ENCODE measurements around the gene PDLIM7.

The PDLIM7 gene

DNA sequence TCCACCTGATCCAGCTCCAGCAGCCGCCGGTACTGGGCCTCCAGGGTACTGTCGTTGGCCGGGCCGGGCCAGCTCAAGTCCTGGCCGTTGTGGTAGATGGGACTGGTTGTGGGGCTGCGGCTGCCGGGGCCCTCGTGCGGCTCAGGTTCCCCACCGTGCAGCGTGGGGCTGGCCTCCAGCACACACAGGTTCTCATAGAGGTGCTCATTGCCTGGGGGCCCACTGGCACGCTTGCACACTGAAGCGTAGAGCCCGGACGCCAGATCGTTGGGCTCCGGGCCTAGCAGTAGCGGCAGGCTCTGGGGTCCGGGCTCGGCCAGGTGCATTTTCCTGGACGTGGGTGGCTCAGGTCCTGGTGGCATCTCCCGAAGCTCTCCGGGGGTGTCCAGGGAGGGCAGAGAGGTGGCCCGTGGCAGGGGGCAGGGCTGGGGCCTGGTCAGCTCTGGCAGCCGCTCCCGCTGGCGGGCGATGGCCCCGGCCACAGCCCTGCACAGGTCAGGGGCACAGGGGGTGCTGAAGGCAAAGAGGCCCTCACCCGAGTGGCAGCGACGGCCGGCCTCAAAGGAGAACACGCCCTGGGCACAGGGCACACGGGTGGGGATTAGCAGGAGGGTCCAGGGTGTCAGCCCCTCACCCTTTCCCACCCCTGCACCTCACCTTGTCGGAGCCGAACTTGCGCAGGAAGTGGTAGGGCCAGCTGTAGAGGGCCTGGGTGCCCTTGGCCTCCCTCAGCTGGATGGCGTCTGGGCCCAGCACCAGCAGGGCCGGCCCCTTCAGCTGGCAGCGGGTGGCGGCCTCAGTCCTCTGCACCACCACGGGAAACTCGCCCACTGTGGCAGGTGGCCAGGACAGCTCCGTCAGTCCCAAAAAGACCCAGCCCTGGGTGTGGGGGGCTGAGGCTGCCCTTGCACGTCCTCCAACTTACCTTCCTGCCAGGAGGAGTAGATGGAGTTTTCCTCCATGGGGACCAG lies 7.0 kb upstream of the PDLIM7 start:
- no peak for DNase-seq

DNA sequence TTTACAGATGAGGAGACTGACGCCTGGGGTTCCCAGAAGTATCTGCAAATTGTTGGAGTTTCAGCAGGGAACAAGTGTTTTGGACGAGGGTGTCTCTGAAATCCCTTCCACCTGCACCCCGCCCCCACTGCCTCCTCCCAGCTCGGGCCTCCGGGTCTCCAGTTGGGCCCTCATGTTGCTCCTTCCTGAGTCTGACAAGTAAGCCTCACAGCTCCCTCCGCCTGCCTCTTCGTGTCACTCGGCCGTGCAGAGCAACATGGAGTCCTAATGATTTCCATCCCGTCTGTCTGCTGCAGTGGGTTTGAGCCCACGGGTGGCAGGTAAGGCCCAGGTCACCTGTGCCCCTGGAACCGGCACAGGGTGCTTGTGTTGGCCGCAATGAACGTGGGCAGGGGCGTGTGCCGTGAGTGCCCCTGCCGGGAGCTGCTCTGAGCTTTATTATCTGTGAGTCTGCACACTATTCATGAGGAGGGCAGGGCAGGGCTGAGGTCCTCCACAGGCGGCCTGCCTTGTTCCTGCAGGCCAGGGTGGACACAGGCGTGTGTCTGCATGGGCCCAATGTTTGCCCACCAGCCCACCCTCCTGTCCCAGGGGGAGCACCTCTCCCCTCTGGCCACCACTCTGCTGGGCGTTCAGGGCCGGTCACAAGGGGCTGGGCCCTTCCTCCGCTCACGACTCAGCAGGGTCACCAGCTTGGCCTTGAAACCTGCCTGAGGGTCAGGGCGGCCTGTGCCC lies 6.1 kb upstream of the PDLIM7 start:
- no peak for DNase-seq

DNA sequence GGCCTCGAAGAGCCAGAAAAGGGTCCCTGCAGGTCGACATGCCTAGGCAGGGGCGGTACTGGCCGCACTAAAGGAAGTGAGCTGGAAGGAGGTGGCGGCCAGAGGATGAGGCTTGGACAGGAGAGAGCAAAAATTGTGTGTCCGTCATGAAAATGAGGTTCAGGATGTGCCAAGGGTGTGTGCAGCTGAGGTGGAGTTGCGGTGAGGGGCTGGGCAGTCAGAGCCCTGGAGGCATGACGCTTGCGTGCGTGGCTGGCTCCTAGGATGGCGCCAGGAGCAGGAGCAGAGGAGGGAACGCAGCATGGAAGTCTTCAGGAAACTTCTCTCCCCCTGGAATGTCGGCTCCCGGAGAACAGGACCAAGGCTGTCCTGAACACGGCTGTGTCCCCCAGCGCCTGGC lies 5.5 kb upstream of the PDLIM7 start:
- no peak for DNase-seq

DNA sequence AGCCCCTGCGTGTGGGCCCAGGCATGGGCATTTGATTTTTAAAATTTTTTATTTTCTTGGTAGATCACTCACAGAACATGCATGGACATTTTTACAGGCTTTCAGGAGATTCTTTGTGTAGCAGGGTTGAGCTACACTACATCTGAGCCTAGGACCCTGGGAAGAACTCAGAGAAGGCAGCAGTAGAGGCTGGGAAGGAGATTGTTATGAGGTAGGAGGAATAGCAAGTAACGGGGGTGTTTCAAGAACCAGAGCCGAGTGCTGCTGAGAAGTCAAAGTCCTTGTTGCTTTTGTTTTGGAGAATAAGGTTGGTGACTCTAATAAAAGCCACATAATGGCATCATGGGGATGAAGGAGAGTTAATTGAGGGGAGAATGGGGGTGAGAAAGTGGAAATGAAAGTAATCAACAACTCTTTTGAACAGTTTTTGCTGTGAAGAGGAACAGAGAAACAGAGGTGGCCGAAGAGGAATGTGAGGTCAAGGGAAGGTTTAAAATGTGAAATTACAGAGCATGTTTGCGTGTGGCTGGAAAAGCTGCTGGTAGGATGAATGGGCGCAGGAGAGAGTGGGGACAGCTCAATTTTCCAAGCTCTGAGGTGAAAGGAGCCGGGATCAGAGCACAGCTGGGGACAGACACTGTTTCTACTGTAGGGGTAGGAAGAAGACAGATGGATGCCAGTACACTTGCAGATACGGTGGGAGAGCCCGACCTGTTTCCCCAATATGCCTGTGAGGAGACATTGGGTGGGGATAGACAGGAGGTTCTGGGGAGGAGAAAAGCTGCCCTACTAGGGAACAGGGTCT lies 4.7 kb upstream of the PDLIM7 start:
- DNase-seq = no peak

DNA sequence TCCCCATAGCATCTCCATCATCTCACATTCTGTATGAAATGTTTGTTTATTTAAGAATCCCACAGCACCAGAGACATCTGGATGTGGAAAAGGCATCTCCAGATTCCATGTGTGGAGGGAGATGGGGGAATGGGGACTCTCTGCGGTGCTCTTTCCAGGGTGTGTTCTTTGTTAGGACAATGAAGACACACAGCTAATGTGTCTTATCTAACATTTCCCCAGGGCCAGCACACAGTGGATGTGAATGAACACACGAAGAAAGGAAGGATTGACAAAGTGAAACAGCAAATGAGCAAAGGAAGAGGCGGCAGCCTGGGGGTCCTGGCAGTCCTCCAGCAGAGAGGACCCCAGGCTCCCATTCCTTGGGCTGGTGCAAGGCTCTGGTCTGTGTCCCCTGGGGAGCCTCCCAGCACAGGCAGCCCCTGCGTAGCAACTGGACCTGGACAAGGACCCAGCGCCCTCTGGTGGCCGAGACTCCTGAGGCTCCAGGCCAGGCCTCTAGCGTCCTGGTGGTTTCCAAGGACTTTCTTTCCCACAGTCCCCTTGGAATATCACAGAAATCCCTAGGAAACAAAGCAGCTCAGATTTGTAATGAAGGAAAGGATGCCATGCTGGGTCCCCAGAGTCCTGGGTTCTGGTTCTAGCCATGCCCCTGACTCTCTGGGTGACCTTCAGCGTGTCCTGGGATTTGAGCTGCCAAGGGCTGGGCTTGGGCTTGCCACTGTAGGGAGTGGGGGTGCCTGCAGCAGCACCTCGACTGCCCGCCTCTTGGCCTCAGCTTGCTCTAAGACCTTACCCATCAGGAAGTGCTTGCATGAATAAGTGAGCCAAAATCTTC lies 3.5 kb upstream of the PDLIM7 start:
- DNase-seq = peak; percentile 11 to 46

DNA sequence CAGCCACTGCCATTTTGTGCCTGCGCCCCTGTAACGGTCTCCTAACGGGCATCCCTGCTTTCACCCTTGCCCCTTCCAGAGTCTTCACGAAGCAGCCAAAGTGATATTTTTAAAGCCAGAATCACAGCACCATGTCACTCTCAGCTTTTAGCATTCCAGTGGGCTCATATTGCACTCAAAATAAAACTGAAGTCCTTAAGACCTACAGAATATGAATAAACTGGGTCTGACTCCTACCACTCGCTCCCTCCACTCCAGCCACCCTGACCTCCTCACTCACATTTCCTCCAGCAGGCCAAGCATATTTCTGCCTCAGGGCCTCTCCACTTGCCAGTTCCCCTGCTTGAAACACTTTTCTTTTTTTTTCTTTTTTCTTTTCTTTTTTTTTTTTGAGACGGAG lies 2.4 kb upstream of the PDLIM7 start:
- no peak for DNase-seq

DNA sequence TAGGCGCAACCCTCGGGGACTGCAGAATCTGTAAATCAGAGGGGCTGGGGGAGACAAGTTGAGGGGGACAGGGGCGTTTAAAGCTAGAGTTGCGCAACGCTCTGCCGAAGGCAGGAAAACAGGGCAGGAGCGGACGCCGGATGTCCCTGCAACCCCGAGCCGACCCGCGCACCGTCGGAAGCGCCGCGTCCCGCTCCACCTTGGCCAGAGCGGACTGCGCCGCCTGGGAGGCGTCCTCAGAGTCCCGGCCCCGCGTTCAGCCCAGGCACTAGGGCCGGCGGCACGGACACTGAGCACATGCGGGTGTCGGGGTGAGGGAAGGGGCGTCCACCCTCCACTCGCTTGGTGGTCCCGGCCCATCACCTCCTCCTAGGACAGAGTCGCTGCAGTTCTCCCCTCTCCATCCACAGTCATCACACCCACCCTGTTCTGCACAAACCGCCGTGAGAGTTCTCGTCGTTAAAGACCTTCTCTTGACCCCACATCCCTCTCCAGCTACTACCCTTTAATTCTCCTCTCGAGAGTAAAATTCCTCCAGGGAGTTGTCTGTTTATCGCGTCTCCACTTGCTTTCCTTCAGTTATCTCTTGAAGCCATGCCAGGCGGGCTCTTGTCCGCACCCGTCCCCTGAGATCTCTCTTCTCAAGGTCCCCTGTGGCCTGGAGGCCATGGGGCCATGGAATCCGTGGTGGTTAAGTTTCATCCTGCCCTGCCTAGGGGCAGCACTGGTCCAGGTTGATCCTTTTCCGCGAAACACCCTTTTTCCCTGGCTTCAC lies 796 bp upstream of the PDLIM7 start:
- no peak for DNase-seq

DNA sequence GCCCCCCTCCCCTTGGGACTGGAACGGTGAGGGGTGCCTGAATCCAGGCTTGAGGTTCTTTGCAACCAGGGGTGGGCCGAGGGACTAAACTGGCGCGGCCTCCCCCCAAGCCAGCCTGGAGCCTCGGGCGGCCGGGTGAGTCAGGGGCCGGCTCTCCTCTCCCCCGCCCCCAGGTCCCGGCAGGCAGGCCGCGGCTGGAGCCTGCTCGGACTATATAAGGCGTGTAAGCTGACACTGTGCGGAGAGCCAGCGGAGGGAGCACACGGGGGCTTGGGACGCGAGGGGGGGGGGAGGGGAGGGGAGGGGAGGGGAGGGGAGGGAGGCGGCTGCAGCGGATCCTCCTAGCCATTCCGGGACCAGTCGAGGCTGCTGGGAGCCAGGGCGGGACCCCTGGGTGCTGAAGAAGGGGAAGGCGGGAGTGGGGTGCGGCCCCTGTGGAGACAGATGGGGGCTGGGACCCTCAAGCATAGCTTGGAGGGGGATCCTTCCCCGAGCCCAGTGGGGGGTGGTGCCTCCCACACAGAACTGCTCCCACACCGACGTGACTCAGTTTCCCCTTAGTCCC lies 595 bp downstream of the PDLIM7 start:
- DNase-seq = no peak

DNA sequence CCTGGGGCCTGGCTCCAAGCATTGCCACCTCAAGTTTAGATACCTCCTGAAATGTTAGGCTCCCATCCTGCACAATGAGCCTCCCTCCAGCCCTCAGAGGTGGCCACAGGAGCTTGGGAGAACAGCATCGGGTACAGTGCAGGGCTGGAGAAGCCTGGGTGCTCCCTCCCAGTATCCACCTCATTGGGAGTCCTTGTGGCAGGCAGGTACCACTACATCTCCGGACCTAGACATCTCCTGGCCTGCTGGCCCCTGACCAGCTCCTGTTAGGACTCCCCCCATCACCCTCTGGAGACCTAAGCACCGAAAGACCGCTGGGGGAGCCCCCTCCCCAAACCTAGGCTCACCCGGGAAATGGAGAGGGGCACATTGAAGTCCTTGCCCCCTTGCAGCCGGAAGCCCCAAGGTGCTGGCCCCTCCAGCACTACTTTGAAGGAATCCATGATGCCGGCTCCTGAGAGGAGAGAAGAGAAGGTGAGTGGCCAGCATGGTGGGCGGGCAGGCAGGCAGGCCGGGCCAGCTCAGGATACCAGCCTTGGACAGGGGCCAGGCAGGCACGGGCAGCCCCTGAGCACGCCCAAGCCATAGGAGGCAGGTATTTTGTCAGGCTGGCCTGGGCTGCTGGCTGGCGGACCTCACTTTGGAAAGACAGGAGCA lies 1.2 kb downstream of the PDLIM7 start:
- no peak for DNase-seq

DNA sequence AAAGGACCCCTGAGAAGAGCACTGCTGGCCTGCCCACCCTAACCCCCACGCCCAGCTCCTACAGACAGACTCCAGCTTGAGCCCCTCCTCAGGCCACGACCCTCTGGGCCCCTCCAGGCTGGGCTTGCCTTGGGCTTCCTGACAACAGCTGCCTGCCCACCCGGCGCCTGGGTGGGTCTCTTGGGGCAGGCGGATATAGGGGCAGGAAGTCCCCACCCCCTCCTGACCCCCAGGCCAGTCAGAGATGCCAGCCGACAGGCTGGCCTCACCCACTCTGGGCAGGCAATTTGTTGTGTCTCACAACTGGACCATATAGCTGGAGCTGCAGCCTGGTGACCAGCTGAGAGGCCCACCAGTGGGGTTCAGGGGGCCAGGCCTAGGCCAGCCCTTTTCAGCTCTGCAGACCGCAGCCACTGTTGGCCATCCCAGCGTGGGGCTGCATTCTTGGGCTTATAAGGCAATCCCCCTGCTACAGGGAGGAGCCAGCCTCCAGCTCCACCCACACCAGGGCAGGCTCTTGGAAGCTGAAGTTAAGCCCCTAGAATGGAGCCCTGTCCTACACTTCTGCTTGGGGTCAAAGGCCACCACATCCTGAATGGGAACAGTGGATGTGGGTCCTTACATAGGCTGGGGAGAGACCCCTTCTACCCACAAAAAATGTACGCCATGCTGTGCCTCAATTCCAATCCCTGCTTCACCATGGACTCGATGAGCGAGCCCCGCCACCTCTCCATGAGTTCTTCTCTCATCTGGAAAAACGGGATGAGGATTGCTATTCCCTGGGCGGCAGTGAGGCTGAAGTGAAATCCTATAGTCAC lies 2.0 kb downstream of the PDLIM7 start:
- DNase-seq = no peak

DNA sequence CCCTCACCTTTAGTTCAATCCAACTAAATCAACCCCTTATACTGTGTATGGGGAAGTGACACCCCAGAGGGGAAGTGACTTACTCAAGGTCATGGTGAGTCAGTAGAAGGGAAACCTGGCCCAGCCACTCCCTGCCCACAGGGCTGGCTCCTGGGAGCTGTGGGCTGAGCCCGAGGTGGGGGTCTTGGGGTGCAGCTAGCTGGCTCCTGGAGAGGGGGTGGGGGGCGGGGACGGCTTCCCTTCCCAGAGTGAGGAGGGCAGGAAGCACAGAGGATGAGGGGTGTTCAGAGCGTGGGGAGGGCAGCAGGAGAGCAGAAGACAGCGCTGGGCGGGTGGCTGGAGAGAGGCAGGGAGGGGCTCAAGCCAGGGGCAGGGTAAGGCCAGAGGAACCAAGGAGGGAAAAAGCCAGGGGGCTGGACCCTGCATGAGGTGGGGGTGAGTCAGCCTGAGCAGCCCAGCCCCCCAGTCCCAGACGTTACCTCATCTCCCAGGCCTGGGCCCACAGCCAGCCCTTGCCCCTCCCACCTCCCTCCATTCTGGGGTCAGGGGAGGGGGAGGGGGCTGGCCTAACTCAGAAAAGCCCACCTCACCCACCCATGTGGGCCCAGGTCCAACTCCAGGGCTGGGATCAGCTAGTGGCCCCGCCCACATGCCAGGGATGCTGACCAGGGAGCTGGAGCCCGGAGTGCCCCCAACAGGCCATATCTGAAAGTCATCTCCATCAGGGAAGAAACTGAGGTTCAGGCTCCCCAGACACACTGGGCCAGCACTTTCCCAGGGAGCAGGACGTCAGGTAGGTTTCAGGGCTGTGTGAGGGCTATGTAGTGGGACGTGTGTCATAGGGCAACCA lies 2.8 kb downstream of the PDLIM7 start:
- no peak for DNase-seq

DNA sequence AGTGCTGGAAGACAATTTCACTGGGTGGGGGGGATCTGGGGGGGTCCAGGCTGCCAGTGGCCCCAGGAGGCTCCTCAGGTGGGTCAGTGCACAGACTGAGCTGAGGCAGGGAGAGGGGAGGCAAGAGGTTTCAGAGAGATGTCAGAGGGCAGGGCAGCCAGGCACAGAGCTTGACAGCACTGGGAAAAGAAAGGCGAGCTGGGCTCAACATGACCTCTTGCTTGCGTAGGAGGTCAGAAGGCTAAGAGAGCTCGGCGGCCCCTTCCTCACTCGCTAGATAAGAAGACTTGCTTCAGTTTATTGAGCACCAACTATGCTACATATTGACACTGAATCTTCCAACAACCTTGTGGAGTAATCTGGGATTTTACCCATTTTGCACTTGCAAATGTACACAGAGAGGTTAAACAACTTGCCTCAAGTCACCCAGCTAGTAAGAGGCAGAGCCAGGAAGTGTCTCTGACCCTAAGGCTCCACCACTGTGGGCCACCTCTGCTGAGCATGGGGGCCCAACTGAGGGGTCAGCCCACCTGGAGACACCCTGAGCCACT lies 3.5 kb downstream of the PDLIM7 start:
- DNase-seq = no peak

DNA sequence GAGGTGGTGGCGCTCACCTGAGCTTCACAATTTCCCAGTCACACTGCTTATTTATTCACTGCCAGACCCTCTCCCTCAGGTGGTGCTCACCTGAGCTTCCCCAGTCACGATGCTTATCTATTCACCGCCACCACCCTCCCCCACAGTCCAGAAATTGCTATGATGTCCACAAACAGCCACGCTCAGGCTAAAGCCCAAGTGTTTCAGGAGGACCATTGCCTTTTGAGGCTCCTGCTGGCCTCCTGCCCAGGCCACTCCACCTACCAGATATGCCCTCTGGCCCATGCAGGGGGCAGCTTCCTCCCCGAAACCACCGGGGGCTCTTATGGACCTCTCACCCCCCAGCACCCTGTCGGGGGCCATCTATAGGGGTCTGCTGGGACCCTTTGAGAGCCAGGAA lies 4.6 kb downstream of the PDLIM7 start:
- DNase-seq = no peak

DNA sequence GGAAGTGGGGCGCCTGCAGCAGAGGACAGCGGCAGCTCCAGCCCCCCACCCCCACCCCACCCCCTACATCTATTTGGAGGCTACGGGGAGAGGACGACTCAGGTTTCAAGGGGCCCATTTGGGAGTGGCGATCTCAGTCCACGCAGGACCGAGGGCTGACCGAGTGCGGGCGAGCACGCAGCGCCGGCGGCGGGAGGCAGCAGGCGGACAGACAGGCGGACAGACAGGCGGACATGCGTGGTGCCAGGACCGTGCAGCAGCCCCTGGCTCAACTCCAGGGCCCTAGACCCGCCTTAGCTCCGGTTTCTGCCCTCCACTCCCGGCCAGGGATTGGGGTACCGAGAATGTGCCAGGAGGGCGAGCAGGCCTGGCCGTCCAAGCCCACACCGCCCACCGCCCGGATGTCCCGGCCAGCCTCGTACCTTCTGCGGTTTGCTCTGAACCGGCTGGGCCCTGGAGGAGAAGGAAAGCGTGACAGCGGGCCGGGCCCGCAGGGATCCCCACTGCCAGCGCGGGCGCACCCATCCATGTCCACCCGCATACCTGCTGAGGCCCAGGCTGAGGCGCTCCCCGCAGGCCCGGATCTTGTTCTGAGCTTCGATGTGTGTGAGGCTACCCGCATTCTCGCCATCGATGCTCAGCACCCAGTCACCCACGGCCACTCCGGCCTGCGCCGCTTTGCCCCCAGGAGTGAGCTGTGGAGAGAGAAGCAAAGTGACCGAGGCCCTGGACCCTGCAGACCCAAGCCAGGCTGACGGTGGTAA lies 5.2 kb downstream of the PDLIM7 start:
- no peak for DNase-seq

DNA sequence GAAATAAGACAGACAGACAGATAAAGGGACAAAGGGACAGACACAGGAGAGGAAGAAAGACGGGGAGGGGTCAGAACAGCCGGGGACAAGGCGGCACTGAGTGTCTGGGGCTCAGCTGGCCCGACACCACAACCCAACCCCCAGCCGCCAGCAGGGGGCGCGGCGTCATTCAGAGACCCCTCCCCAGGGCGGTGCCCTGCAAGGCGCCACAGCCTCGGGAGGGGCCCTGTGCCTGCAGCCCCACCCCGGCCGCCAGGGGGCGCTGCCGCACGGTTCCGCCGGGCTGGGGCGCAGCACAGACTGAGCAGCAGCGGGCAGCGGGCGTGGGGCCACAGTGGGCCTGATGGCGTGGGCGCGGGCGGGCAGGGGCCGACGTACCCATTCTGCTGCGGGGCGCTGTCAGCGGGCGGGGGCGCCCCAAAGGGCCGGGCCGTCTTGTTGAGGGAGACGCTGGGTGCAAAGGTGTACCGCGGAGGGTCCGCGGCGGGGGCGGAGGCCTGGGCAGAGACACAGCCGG lies 5.9 kb downstream of the PDLIM7 start:
- DNase-seq = no peak

DNA sequence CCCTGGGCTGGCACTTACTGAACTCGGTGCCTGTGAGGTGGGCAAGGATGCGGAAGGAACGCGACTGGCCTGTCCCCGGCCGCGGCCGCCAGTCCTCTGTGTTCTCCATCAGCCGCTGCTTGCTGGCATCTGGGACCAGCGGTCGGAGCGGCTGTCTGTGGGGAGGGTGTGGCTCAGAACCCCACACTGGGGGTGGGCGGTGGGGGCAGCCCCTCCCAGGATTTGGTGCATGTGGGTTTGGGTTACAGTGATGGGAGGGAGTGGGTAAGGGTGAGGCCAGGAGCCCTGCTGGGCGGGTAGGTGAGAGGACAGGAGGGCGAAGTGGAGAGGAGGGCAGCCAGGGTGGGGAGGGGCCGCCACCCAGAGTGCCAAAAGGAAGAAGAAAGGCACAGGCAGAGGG lies 6.4 kb downstream of the PDLIM7 start:
- DNase-seq = no peak

DNA sequence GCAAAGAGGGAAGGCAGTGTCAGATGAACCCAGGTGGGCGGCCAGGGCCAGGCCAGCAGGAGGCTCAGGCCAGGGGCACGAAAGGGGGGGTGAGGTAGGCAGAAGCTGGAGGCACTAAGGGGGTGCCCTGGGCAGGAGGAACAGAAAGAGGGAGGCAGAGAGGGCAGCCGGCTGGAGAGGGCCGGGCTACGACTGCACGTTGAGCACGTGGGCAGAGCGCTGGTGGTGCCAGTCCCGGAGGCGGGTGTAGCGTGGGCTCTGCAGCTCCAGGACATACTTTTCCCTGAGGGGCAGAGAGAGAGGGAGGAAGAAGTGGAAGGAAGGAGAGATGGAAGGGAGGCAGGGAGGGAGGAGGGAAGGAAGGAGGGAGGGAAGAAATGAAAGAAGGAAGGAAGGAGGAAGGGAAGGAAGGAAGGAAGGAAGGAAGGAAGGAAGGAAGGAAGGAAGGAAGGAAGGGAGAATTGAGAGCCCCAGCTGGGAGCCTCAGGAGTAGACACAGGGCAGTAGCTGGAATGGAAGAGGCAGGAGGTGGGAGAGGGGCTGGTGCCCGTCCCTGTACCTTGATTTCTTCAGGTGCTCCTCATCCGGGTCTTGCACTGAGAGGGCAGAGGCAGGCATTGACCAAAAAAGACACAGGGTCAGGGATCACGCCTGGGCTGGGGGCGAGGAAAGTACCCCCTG lies 7.0 kb downstream of the PDLIM7 start:
- no peak for DNase-seq

Data from cerebellar nuclear complex (tissue), 1 donor.